ENCODE data around the gene PLEKHN1.

PLEKHN1 gene

GRCh38 chr1:932776-933602, 33.3 kb upstream of the PLEKHN1 start:
- TF ChIP-seq CTCF (IDR thresholded peaks at IDR 0.05) = no peak

GRCh38 chr1:933603-933940, 32.7 kb upstream of the PLEKHN1 start:
- TF ChIP-seq CTCF (IDR thresholded peaks at IDR 0.05) = no peak

- TF ChIP-seq CTCF (IDR thresholded peaks at IDR 0.05) = no peak
Measured at GRCh38 chr1:934991-935750, 31.1 kb upstream of the PLEKHN1 start.

GRCh38 chr1:935751-936231, 30.5 kb upstream of the PLEKHN1 start:
- no peak for TF ChIP-seq CTCF (IDR thresholded peaks at IDR 0.05)

GRCh38 chr1:936348-937264, 29.7 kb upstream of the PLEKHN1 start:
- no peak for TF ChIP-seq CTCF (IDR thresholded peaks at IDR 0.05)

- no peak for TF ChIP-seq CTCF (IDR thresholded peaks at IDR 0.05)
Measured at GRCh38 chr1:937521-937920, 28.8 kb upstream of the PLEKHN1 start.

- peak; percentile 39 for TF ChIP-seq CTCF (IDR thresholded peaks at IDR 0.05)
Measured at GRCh38 chr1:938088-938683, 28.1 kb upstream of the PLEKHN1 start.

Measured in LNCAP (cell line).